Mucosa of descending colon (tissue), 3 donors: ENCODE measurements around the gene SLC48A1. TPM values are rescaled to one million over a fixed set of nuclear protein-coding genes. Genes with fewer than 3 reads are reported as not detected.

Source experiments
- ATAC-seq: fragments of 200-7000 bp; cut with Tn5 transposase; one replicate; pipeline ENCODE4 v1.9.1; 2020; ENCODE audit warnings: mild to moderate bottlenecking, moderate library complexity
- DNase-seq, 3 donors: peaks; one replicate each; pipeline ENCODE4 v3.0.0-alpha.2; 2020
- H3K36me3 ChIP-seq: fragments of 200-600 bp; one replicate; pipeline ENCODE4 v1.8.0; 2021; ENCODE audit warnings: low read depth, mild to moderate bottlenecking
- H3K4me1 ChIP-seq: fragments of 200-600 bp; one replicate; pipeline ENCODE4 v1.8.0; 2021; ENCODE audit warnings: low read depth, mild to moderate bottlenecking
- H3K4me3 ChIP-seq: fragments of 200-600 bp; one replicate; pipeline ENCODE4 v1.8.0; 2021; ENCODE audit warnings: mild to moderate bottlenecking
- H3K9me3 ChIP-seq: fragments of 200-600 bp; one replicate; pipeline ENCODE4 v1.8.0; 2021; ENCODE audit warnings: mild to moderate bottlenecking
- intact Hi-C, 2 donors: fragments of 100-400 bp; cut with DNase I in 1 of 2; cut with micrococcal nuclease in 1 of 2; formaldehyde crosslinking; loops; one replicate each; pipeline versions ENCODE4 v1.11.0 to v1.11.1; 2022; cut with DNase I, micrococcal nuclease
- total RNA-seq, 3 donors: library from RNA; stranded (reverse); fragmentation: NEBNext Ultra II Directional in 2 of 3; extraction: Animal tissue kit (Norgen Biotek cat#: 25700) in 2 of 3; gene quantifications; one replicate each; pipeline versions ENCODE4 v1.2.1 to v1.2.4, GENCODE V29; 2021 to 2023
- TF ChIP-seq, protein P1 (sequence below): fragments of 200-600 bp; IDR thresholded peaks from one replicate; pipeline ENCODE4 v1.8.0; 2022; ENCODE audit warnings: antibody characterized with exemption, mild to moderate bottlenecking
- donor health status: DM: no; HTN: no; CAD: no; lungs with moderate emphysema.
- donor health status: DM: no; HTN: no; CAD: no.
- donor health status: DM: no; HTN: yes; CAD: no.

SLC48A1 gene
- total RNA-seq, 3 donors from 2014 or later = 17.2 to 35.4 (median 19.1) TPM

GRCh38 chr12:47751561-47751960 lies 21.5 kb upstream of the SLC48A1 start:
- Histone ChIP-seq H3K36me3 (no peaks in the 10 kb centered on the region), H3K4me3 (no peak overlapping the region), H3K4me1 (peaks cover 35% of the 10 kb centered on the region), H3K9me3 (no peaks in the 10 kb centered on the region)
- intact Hi-C loops = no loop called here
- ATAC-seq = no peak
- TF ChIP-seq, protein P1, sequence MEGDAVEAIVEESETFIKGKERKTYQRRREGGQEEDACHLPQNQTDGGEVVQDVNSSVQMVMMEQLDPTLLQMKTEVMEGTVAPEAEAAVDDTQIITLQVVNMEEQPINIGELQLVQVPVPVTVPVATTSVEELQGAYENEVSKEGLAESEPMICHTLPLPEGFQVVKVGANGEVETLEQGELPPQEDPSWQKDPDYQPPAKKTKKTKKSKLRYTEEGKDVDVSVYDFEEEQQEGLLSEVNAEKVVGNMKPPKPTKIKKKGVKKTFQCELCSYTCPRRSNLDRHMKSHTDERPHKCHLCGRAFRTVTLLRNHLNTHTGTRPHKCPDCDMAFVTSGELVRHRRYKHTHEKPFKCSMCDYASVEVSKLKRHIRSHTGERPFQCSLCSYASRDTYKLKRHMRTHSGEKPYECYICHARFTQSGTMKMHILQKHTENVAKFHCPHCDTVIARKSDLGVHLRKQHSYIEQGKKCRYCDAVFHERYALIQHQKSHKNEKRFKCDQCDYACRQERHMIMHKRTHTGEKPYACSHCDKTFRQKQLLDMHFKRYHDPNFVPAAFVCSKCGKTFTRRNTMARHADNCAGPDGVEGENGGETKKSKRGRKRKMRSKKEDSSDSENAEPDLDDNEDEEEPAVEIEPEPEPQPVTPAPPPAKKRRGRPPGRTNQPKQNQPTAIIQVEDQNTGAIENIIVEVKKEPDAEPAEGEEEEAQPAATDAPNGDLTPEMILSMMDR = no peak
- peak in 2 of 3 donors; percentile 37 to 39 for DNase-seq

DNA sequence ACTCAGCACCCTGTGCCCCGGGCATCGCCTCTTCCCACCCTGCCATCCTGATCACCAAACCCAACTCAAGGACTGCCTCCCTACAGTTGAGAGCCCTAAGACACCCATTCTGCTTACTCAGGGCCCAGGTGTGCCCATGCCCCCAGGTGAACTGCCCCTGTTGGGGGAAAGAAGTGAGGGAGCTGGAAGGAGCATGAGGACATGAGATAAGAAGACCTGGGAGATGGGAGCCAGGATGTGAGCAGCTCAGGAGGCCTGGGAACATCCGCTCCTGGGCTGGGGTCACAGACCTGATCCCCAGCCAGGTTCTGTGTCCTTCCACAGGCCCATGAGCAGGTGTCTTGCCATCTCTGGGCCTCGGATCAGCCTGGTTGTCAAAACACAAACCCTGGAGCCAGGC lies 20.9 kb upstream of the SLC48A1 start:
- no peaks in the 10 kb centered on the region for H3K9me3 ChIP-seq
- DNase-seq = no peak
- H3K4me3 ChIP-seq = no peak overlapping the region
- H3K4me1 ChIP-seq = peaks cover 35% of the 10 kb centered on the region
- TF ChIP-seq, protein P1 = no peak
- no peak for ATAC-seq
- H3K36me3 ChIP-seq = no peaks in the 10 kb centered on the region
- intact Hi-C loops = no loop called here

GRCh38 chr12:47752552-47752951 lies 20.5 kb upstream of the SLC48A1 start:
- TF ChIP-seq, protein P1 = no peak
- intact Hi-C loops = no loop called here
- DNase-seq (no peak), ATAC-seq (no peak)
- no peak overlapping the region for H3K4me3 ChIP-seq
- no peaks in the 10 kb centered on the region for H3K9me3 ChIP-seq
- H3K36me3 ChIP-seq = no peaks in the 10 kb centered on the region
- peaks cover 35% of the 10 kb centered on the region for H3K4me1 ChIP-seq

DNA sequence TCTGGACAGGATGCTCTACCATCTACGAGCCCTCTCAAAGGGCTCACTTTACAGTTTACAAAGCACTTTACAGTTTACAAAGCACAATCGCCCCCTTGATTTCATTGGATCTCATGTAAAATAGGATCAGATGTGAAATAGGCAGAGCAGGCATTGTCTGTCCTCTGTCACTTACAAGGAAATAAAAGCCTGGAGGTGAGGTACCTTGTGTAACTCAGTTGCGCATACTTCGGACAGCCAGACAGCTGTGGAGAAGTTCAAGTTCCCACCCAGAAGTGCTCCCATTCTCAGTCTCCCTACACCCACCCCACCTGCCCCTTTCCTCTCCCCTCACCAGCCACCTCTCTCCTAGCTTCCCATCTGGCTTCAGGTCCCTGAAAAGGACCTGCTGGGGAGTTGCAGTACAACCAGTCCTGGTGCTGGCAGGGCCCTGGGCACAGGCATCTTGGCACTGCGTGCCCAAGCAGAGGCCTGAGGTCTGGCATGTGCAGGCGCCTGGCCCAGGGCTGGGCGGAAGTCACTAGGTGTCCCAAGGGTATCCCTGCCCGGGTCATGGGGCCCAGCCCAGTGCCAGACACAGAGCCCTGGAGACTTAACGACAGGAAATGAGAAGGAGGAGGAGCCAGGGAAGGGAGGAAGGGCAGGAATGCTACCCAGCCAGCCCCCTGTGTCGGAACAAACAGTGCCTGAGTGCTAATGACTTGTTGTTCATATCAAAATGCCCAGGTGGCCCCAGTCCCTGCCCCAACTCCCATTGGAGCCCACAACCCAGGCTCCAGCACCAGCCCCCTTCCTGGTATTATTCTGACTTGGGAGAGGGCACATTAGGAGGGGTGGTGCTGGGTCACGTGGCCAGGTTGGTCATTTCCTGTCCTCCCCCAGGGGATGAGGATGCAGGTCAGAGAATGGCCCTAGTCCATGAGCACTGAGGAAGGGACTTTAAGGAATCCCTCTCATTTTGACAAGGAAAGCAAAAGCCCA lies 19.7 kb upstream of the SLC48A1 start:
- no peaks in the 10 kb centered on the region for H3K36me3 ChIP-seq
- ATAC-seq (peak; percentile 77), DNase-seq (peak; percentile 75 to 87 (median 82))
- H3K9me3 ChIP-seq = no peaks in the 10 kb centered on the region
- intact Hi-C loops = no loop called here
- H3K4me1 ChIP-seq = peaks cover 40% of the 10 kb centered on the region
- no peak overlapping the region for H3K4me3 ChIP-seq
- TF ChIP-seq, protein P1 = no peak

DNA sequence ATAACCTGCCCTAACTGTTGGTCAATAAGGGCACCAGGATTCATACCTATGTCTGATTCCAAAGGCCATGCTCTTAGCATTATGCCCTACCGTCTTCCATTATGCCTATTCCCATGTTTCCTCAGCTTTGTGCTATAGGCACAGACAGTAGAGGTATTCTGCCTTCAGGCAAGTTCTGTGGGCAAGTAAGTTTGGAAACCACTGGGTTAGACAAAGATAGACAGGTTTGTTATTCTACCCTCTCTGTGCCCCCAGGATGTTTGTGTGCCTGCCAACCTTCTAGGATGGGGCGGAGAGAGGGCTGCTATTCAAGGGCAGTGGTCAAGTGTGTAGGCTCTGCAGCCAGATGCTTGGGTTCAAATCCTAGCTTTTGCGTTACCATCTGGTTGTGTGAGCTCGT lies 18.9 kb upstream of the SLC48A1 start:
- TF ChIP-seq, protein P1 = no peak
- no peaks in the 10 kb centered on the region for H3K9me3 ChIP-seq
- peak in 1 of 3 donors; percentile 27 for DNase-seq
- intact Hi-C loops = no loop called here
- ATAC-seq = no peak
- peaks cover 44% of the 10 kb centered on the region for H3K4me1 ChIP-seq
- no peaks in the 10 kb centered on the region for H3K36me3 ChIP-seq
- no peak overlapping the region for H3K4me3 ChIP-seq
